Measurements from ENCODE around the gene MYO1D. TPM values are rescaled to one million over a fixed set of nuclear protein-coding genes. Genes with fewer than 3 reads are reported as not detected.

MYO1D gene
- total and polyA plus RNA-seq, 2 donors (not counting 3 experiments of a cell fraction or from before 2014, with no cell fraction given): 37.8 to 85.5 TPM

- intact Hi-C loops (cut with micrococcal nuclease): loop anchor here (1.0 kb wide), 1 partner anchor 11 kb away; no protein-coding TSS in a partner anchor
- Histone ChIP-seq H3K4me2 (ENCODE audit: insufficient read depth, low read length) (no peak overlapping the region), H2AFZ (ENCODE audit: low read depth, low read length) (no peak overlapping the region), H4K20me1 (replicated peaks; ENCODE audit: control insufficient read depth, extremely low read depth, insufficient read depth, low read length) (no peaks in the 10 kb centered on the region), H3K9ac (replicated peaks; ENCODE audit: extremely low read depth, insufficient read depth, low read length) (no peak overlapping the region), H3K27ac (ENCODE audit: insufficient read depth, low read depth, low read length) (no peak overlapping the region), H3K9me1 (replicated peaks; ENCODE audit: control insufficient read depth, extremely low read depth, insufficient read depth, low read length) (no peaks in the 10 kb centered on the region), H3K4me3 (replicated peaks in 1 of 3; ENCODE audit: insufficient read depth in 1 of 3, low read depth in 1 of 3, low read length in 3 of 3) (no peak overlapping the region), H3K4me1 (ENCODE audit: control insufficient read depth, extremely low read depth, insufficient read depth, low read length) (peaks cover 12% of the 10 kb centered on the region), H3K36me3 (ENCODE audit: control insufficient read depth in 2 of 2, extremely low read depth in 1 of 2, insufficient read depth in 2 of 2, low read length in 2 of 2) (no peaks in the 10 kb centered on the region), H3K27me3 (ENCODE audit: control insufficient read depth in 2 of 2, insufficient read depth in 2 of 2, low read length in 2 of 2) (no peaks in the 10 kb centered on the region), H3K9me3 (replicated peaks; ENCODE audit: control insufficient read depth, insufficient read depth, low read length) (no peaks in the 10 kb centered on the region), H3K79me2 (ENCODE audit: control insufficient read depth, insufficient read depth, low read length) (no peaks in the 10 kb centered on the region)
- no TSS peak for BruUV-seq (replicated peaks)
- ChIA-PET CTCF (no interaction called here), POLR2A (no interaction called here)
- DNase-seq (ENCODE audit: low read depth, low spot score) (peak; percentile 49), FAIRE-seq (no peak)
- dilution Hi-C loops (cut with MboI; ENCODE audit: extremely low pct_ligation_motif_present, low sequenced_read_pairs): no loop called here
- TF ChIP-seq JUN (IDR thresholded peaks at IDR 0.05; ENCODE audit: borderline replicate concordance, insufficient read depth, insufficient read length, low read depth): no peak
Measured at GRCh38 chr17:32623196-32623595, 253.7 kb downstream of the MYO1D start.

GRCh38 chr17:32622540-32622939 is 254.4 kb downstream of the MYO1D start:
- intact Hi-C loops (cut with micrococcal nuclease): no loop called here
- H3K4me3 ChIP-seq (replicated peaks in 1 of 3; ENCODE audit: insufficient read depth in 1 of 3, low read depth in 1 of 3, low read length in 3 of 3): no peak overlapping the region
- no peak overlapping the region for H3K4me2 ChIP-seq (ENCODE audit: insufficient read depth, low read length)
- H2AFZ ChIP-seq (ENCODE audit: low read depth, low read length): no peak overlapping the region
- peaks cover 12% of the 10 kb centered on the region for H3K4me1 ChIP-seq (ENCODE audit: control insufficient read depth, extremely low read depth, insufficient read depth, low read length)
- no peak overlapping the region for H3K9ac ChIP-seq (replicated peaks; ENCODE audit: extremely low read depth, insufficient read depth, low read length)
- ChIA-PET POLR2A (no interaction called here), CTCF (no interaction called here)
- TF ChIP-seq JUN (IDR thresholded peaks at IDR 0.05; ENCODE audit: borderline replicate concordance, insufficient read depth, insufficient read length, low read depth) (no peak), POLR2AphosphoS5 (IDR thresholded peaks at IDR 0.05; ENCODE audit: insufficient read depth, low read depth, low read length) (no peak), CTCF (IDR thresholded peaks at IDR 0.05; ENCODE audit: extremely low read depth in 1 of 2, insufficient read depth in 1 of 2, low read depth in 1 of 2, low read length in 2 of 2) (no peak), GATA2 (IDR thresholded peaks at IDR 0.05; ENCODE audit: insufficient read depth, insufficient read length, low read depth, low read length) (no peak), POLR2A (IDR thresholded peaks at IDR 0.05; ENCODE audit: low read depth, low read length) (no peak), MAX (IDR thresholded peaks at IDR 0.05; ENCODE audit: insufficient read depth, insufficient read length) (no peak), MYC (IDR thresholded peaks at IDR 0.05; ENCODE audit: low read depth, low read length) (no peak), FOS (IDR thresholded peaks at IDR 0.05; ENCODE audit: borderline replicate concordance, insufficient read depth, low read length) (no peak), EZH2 (IDR thresholded peaks at IDR 0.05; ENCODE audit: borderline replicate concordance, low read depth, low read length, severe bottlenecking) (no peak)
- no peak overlapping the region for H3K27ac ChIP-seq (ENCODE audit: insufficient read depth, low read depth, low read length)
- no peak for DNase-seq (ENCODE audit: low read depth, low spot score)
- no peaks in the 10 kb centered on the region for H3K27me3 ChIP-seq (ENCODE audit: control insufficient read depth in 2 of 2, insufficient read depth in 2 of 2, low read length in 2 of 2)
- no peak for FAIRE-seq
- no TSS peak for BruUV-seq (replicated peaks)
- no peaks in the 10 kb centered on the region for H3K9me1 ChIP-seq (replicated peaks; ENCODE audit: control insufficient read depth, extremely low read depth, insufficient read depth, low read length)
- H4K20me1 ChIP-seq (replicated peaks; ENCODE audit: control insufficient read depth, extremely low read depth, insufficient read depth, low read length): no peaks in the 10 kb centered on the region
- no peaks in the 10 kb centered on the region for H3K79me2 ChIP-seq (ENCODE audit: control insufficient read depth, insufficient read depth, low read length)
- H3K9me3 ChIP-seq (replicated peaks; ENCODE audit: control insufficient read depth, insufficient read depth, low read length): no peaks in the 10 kb centered on the region
- dilution Hi-C loops (cut with MboI; ENCODE audit: extremely low pct_ligation_motif_present, low sequenced_read_pairs): no loop called here
- H3K36me3 ChIP-seq (ENCODE audit: control insufficient read depth in 2 of 2, extremely low read depth in 1 of 2, insufficient read depth in 2 of 2, low read length in 2 of 2): no peaks in the 10 kb centered on the region
